ENCODE results near the gene ARMC9.
A peak's percentile ranks its signal among the peaks of the same experiment; 100 is the strongest.
"Not testable (repeated sequence)": the region's sequence is repeated elsewhere in the genome, so short reads cannot be mapped to it uniquely, and the experiment has no call there.

The ARMC9 gene, protein sequence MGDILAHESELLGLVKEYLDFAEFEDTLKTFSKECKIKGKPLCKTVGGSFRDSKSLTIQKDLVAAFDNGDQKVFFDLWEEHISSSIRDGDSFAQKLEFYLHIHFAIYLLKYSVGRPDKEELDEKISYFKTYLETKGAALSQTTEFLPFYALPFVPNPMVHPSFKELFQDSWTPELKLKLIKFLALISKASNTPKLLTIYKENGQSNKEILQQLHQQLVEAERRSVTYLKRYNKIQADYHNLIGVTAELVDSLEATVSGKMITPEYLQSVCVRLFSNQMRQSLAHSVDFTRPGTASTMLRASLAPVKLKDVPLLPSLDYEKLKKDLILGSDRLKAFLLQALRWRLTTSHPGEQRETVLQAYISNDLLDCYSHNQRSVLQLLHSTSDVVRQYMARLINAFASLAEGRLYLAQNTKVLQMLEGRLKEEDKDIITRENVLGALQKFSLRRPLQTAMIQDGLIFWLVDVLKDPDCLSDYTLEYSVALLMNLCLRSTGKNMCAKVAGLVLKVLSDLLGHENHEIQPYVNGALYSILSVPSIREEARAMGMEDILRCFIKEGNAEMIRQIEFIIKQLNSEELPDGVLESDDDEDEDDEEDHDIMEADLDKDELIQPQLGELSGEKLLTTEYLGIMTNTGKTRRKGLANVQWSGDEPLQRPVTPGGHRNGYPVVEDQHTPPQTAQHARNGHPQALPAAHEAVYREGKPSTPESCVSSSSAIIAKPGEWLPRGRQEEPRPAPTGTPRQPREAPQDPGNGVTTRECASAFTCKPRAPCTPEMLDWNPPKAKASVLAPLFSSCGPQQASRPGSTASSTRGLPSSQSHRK

DNA sequence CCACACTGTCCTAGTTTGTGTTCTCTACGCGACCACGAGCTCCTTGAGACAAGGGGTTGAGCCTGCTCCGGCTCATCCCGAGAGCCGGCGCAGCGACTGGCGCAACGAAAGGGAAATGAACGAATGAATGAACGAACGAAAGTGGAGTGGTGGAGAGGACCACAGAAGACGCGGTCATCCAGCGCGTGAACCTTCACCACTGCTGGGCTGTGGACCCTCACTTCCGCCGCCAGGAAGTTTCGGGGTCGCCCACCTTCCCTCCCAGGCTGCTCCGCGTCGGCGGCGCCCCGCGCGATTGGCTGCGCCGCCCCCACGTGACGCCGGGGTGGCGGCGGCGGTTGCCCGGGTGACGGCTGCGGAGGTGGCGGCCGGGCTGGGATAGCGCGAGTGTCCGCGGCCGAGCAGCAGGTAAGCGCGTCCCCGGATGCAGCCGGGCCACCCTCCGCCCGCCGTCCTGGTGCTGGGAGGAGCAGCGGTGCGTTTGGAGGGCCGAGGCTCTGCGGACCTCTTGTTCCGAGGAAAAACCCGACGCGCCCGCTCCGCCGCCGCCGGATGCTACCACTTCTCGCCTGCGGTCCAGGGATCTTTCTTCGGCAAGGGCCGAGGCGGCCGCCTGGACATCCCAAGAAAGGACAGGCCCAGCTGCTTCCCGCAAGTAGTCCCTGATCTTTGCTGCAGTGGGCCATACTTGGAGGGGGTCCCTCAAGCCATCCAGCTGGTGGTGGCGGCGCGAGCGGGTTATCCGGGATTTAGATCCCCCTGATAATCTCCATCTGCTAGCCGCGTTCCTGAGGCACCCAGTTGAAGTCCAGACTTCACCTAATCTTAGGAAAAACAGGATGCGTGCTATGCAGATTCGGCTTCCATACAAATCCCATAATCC lies at the start of gene ARMC9:
Gene ARMC9 (plus strand): TSS at position 341 of the 883 bp plus-strand sequence. CDS start 7,608 bp downstream, outside the sequence.
- DNase-seq (ENCODE audit: low read depth) = peak; percentile 63

DNA sequence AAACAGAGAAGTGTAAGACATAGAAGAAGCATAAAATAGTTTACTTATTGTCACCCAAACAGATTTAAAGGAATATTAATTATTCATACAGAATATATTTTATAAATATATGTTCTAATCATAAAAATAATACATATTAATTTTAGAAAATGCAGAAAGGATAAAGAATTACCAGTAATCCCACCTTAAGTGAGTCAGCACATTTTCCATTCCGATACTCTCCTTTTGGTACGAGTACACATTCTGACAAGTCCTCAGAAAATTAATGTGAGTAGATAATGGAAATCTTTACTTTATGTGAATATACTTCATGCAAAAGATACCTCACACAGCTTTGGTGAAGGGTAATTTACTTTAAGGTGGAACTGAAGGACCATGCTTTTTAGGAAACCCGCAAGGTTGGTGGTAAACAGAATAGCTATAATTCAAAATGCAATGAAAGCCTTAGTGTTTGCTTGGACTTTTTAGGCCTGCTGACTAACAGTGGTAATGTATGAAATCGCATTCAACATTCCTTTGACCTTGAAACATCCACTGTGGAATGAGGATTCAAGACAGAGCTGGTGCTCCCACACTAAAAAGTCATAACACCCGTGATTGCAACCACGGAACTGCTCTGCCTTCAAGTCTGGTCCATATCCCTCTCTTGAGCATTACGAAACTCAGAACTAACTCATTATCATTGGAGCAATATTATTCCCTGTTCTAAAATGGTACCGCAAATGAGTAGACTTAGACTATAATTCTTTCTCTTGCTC lies 45.5 kb upstream of the ARMC9 start:
- no peak for DNase-seq (ENCODE audit: low read depth)

DNA sequence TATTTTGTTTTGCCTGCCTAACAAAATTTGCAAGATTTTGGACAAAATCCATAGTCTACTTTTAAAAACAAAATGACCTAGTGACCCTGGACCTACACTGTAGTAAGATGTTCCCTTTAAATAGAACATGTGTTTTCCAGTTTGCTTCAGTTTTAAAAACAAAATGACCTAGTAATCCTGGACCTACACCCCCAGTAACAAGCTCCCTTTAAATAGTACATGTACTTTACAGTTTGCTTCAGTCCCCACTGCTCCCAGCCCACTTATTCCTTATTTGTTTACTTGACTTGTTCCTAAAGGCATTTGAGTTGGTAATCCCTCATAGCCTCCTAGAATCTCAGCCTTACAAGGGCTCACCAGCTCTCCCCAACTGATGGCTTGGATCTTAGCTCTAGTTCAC lies 39.1 kb upstream of the ARMC9 start:
- no peak for DNase-seq (ENCODE audit: low read depth)

DNA sequence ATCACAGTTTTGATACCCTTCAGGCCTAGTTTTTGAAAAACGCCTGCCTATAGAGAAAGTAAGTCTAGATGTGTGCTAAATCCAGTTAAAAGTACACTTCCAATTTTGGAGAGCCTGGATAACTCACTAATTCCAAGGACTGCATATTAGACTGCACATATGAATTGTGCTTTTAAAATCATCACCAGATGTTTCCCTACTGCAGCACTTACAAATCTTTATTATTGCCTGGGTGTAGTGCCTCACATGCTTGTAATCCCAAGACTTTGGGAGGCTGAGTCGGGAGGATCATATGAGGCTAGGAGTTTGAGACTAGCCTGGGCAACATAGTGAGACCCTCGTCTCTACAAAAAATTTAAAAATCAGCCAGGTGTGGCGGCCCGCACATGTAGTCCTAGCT lies 37.7 kb upstream of the ARMC9 start:
- DNase-seq (ENCODE audit: low read depth) = no peak

DNA sequence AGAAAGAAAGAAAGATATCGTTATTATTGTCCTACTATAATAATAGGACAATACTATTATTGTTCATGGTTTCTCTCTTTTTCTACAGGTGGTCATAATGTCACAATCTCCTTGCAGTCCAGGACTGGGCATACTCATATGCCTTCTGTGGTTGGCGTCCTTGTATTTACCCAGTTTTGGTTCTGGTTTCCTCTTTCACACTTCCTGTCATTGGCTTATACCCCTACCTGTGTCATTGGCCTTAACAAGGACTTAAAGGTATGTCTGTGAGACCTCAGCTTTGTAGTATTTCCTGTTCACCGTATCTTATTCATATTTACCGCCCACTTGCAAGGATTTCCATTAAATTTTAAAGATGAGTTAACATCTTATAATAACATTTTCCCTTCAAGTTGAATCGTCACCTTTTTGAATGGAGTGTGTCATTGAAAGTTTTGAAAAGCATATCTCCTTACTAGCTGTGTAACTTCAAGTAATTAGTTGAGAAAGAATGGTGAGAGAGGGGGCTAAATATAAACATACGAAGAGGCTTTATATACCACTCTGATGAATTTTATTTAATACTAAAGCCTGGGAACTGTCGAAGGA lies 37.1 kb upstream of the ARMC9 start:
- no peak for DNase-seq (ENCODE audit: low read depth)

DNA sequence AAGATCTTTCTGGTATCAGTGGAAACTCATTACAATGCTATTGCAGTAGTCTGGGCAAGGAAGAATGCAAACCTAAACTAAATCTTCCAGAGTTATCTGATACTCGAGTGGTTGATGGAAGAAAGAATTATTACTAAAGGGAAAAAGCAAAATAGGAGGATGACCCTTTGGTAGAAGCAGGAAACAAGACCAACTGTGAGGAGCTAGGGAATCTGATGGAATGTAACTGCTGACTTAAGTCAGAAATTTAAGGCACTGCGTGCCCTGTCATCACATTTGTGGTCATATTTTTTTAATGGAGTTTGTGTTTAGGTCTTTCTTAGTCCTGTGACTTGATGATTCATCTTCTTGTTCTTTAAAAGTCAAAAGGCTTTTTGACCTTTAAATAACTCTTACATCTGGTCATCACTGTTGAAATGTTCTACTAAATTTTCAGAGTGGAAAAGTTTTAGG lies 36.5 kb upstream of the ARMC9 start:
- no peak for DNase-seq (ENCODE audit: low read depth)

DNA sequence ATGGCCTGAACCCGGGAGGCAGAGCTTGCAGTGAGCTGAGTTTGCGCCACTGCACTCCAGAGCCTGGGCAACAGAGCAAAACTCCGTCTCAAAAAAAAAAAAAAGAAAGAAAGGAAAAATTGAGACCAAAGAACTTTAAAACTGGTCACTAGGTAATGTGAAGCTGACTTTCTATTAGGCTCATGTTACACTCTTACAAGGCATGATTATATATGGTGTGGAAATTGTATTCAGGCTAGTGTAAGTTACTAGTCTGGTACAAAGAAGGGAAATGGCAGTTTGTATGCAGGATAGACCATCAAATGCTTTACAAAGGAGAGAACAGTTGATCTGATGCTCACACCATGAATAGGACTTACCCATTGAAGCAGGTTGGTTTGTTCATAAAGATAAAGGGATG lies 35.4 kb upstream of the ARMC9 start:
- no peak for DNase-seq (ENCODE audit: low read depth)

DNA sequence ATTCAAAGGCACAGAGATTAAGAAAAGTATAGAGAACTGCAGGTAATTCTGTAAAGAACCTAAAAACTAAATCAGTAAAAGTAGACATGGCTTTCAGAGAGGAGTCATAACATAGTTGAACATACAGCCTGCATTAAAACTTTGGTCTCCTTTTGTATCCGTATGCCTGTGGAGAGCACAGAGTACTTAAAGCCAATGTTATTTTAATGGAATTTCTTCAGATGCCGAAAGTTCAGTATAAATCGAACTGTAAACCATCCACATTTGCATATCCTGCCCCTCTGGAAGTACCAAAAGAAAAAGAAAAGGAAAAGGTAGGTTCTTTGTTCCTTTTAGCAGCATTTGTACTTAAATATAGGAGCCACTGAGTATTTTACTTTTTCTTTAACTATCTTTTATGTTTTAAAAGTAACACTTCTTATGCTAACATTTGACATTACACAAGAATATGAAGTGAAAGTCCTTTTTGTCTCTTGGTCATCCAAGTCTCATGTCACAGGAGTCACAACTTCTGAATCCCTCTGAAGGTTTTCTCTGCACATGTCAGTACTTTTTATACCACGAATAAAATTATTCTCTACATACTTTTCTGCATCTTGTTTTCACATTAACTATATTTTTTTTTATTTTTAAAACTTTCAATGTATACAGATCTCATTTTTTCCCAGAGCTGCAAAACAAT lies 34.9 kb upstream of the ARMC9 start:
- DNase-seq (ENCODE audit: low read depth) = no peak

DNA sequence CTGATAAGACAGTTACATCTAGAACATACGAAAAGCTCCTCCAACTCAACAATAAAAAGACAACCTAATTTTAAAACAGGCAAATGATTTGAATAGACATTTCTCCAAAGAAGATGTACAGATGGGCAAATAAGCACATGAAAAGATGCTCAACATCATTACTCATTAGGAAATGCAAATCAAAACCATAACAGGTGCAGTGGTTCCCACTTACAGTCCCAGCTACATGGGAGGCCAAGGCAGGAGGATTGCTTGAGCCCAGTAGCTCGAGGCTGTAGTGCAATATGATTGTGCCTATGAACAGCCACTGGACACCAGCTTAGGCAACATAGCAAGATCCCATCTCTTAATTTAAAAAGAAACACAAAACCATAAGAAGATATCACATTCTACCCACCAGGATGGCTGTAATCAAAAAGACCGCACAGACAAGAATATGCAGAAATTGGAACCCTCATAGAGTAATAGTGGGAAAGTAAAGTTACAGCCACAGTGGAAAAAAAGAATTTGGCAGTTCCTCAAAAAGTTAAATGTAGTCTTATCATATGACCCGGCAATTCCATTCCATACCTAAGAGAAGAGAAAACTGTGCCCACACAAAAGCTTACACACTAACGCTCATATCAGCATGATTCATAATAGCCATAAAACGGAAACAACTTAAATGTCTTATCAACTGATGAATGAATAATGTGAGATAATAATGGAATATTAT lies 30.5 kb upstream of the ARMC9 start:
- no peak for DNase-seq (ENCODE audit: low read depth)

DNA sequence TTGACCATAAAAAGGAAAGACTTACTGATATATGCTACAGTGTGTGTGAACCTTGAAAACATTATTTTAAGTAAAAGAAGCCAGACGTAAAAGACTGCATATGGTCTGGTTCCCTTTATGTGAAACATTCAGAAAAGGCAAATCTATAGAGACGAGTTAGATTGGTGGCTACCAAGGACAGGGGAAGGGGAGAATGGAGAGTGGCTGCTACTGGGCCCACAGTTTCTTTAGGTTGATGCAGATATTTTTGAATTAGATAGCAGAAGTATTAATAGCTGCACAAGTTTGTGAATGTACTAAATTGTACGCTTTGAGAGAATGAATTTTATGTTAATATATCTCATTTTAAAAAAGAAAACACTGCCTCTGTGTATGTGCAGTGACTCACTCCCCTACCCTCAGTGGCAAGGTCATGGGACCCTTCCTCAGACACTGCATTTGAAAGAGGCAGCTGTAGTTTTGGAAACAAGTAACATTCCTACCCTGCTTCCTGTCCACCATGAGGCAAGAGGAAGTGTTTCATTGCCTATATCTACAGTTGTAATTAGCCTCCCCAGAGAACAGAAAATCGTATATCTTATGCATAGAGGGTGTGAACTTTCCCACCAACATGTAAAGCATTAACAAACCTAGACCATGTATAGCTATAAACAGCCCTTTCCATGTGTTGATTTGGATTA lies 29.8 kb upstream of the ARMC9 start:
- DNase-seq (ENCODE audit: low read depth) = no peak

DNA sequence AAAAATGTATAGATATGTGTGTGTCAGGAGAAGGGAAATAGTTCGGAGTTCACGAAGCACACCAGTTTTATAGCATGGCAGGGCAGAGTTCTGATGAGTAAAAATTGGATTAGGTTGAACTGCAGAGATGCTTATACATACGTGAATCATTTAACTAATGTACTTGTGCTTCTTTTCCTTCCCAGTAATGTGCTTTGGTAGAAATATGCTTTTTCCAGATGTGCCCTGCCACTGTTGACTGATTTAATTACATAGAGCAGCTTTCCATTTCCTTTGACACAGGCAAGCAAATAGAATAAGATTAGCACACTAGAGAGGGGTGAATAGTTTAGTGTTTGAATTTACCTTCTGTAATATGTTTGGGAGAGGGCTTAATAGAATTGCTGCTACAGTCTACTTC lies 28.9 kb upstream of the ARMC9 start:
- no peak for DNase-seq (ENCODE audit: low read depth)

DNA sequence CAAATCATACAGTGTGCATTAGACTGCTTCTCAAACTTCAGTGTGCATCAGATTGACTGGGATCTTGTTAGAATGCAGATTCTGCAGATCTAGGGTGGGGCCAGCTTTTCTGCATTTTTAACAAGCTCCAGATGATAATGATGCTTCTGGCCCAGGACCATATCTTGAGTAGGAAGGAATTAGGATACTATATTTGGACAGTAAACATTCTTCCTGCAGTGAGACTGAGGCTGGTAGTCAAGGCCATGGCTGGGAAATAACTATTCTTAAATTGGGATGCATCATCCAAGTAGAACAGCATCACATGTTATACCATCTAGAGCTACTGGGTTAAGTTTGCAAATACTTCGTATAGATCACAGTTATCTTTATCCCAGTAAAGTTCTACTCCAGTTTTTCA lies 28.4 kb upstream of the ARMC9 start:
- no peak for DNase-seq (ENCODE audit: low read depth)

DNA sequence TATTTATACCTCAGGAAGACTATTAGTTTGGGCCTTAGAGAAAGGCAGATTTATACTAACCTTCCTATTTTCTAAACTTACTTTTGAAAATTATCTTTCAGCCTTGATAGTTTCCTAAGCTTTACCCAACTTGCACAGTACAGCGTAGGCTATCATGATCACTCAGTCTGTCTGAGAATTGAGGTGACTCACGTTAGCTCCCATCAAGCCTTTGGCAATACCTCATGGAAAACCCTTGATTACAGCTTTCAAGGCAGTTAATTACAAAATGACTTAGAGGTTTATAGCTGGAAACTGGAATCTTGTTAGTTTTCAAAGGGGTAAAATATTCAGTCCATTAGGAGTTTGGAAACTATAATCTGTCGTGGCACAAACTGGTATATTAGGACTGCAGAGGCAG lies 26.4 kb upstream of the ARMC9 start:
- DNase-seq (ENCODE audit: low read depth) = no peak

DNA sequence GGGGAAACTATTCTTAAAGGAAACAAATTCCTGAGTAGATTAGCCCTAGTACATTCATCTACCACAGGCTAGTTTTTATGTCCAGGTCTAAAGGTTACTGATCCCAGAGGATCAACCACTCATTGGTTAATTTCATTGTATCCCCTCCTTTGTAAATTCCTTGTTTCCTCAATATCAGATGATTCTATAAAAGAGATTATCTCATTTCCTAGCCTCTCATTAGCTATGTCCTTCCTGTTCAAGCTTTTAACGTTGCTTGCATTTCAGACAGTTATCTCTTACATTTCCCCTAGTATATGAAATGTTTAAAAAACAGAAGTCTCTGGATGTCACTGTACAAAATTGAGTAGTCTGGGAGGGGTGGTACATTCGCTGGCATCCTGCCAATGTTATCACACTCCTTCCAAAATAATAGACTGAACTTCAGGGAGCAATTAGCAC lies 24.2 kb upstream of the ARMC9 start:
- DNase-seq (ENCODE audit: low read depth) = no peak

DNA sequence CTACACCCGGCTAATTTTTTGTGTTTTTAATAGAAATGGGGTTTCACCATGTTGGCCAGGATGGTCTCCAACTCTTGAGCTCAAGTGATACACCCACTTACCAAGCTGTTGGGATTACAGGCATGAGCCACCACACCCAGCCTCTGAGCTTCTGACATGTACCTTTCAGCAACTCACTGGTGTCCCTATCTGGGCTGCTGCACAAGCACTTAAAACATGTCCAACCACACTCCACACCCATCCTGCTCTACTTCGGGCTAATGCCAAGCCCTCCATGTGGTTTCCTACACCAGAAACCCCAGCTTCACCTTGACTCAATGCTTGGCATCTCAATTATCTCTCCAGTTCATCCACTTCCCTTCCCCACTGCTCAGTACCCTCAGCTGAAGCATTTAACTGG lies 22.4 kb upstream of the ARMC9 start:
- no peak for DNase-seq (ENCODE audit: low read depth)

DNA sequence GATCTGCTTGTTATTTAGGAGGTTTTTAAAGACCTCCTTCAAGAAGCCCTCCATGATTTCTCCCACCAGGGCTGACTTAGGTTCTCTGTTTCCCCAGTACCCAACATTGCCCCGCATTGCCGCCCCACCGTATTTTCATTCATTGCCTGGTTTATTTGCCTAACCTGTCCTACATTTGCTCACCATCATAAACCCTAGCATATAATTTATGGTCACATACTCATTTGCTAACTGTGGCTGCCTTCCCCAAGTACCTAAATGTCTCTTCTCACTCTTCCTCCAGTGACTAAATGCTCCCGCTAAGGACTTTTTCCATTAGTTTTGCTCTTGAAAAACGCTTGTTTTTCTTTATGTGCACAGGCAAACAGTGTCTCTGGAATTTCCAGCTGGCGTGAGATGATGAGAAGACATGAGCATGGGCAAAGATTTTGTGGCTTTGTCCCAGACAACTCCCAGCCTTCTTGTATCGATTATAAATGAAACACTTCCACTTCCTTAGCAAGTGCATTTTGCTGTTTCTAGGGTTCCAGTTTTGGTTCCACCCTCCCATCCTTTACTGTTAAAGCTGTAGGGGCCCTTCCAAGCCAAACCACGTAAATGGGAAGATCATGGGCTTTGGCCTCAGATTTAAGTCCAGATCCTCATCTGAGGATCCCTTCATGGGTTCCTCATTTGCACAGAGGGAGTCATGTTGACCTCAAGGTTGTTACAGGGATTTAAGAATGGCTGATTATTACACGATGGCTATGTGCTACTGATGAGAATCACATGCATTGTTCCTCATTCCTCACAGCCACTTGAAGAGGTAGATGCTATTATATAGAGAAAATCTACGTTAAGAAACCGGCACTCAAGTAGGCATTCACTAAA lies 21.0 kb upstream of the ARMC9 start:
- DNase-seq (ENCODE audit: low read depth) = no peak

DNA sequence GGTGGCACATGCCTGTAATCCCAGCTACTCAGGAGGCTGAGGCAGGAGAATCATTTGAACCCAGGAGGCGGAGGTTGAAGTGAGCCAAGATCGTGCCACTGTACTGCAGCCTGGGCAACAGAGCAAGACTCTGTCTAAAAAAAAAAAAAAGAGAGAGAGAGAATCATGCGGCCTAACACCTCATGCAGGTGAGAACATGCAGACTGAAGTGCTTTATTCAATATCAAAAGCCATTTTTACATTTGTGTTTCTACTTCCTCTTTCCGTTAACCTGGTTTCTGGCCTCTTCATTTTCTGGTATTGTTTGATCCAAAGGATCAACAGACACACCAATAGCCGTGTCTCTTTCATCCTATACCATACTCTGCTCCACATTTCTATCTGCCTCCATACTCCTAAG lies 19.6 kb upstream of the ARMC9 start:
- DNase-seq (ENCODE audit: low read depth) = not testable (repeated sequence)

DNA sequence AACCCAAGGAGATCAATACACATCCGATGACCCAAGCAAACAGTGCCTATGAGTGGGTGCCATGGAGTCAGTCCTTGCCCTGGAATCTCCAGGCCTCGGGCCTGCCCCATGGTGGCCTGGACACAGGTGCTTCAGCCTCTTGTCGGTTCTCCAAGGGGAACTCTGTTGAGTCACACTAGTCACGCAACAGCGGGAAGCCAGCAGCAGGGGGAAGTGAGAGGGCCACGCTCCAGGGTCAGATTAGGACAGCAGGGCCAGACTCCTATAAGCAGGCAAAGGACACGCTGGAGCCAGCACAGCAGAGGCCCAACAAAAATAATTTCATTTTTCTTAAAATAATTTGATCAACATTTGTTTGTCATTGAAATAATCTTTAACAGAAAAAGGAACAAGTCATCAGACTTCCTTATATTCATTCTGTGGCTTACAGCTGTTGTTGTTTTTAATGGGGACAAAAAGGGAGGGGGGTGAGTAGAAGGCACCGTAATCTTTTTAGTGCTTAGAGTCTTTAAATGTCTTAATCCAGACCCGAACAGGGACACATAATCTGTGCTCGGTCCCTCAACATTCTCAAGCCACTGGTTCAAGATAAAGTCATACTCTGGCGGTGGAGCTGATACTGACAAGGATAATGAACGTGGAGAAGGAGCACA lies 16.4 kb upstream of the ARMC9 start:
- no peak for DNase-seq (ENCODE audit: low read depth)
